Measurements from ENCODE around the gene CCDC97.

CCDC97 gene

DNA sequence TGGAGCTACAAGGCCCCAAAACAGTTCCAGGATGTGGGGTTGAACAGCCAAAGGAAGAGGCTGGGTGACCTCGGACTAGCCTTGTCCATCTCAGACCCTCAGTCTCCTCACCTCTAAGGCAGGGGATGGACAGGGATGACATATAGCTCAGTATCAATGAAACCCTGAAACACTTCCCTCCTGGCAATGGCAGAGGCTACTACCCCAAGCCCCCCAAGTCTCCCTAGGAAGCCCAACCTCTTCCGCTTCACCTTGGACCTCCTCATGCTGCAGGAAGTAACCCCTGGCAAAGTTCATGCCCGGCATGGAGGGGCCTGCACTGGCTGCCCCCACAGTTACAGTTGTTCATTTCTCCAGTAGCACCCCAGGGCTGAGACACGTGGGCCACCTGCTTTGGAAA is 10.6 kb downstream of the CCDC97 start:
- no peak for FAIRE-seq

DNA sequence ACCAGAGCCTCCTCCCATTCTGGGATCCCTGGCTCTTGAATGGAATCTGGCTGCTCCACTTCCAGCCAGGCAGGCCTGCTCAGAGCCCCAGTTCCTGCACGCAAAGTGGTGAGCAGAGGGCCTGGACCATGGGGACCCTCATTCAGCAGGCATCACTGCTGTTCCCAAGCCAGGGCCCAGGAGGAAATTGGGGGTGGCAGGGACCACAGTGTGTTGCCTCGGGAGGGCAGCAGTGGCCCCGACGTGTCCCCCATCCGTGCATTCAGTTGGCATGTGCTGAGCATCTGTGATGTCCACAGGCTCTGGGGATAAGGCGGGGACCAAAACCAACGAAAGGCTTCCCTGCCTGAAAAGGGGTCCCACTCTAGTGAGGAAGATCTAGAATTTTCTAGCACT is 11.2 kb downstream of the CCDC97 start:
- FAIRE-seq = no peak

DNA sequence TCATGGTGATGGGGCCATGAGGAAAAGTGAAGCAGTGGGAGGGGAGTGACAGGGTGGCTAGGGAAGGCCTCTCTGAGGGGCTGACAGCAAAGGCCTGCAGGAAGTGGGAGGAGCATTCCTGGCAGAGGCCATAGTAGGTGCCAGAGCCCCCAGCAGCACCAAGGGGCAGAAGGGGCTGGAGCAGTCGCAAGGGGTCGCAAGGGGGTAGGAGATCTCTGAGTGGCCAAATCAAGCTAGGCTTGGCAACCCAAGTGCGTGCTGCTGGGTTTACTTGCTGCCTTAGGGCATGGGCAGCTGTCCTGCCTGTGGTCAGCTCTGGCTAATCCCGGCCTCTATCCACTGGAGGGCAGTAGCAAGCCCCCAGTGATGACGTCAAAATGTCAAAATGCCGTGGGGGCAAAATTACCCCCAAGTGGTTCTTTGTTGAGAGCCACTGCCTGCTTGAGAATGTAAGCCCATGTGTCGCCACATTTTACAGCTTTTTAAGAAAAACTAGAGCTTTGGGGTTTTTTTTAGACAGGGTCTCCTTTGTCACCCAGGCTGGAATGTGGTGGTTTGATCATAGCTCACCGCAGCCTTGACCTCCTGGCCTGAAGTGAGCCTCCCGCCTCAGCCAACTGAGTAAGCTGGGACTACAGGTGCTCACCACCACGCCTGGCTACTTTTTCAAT is 11.8 kb downstream of the CCDC97 start:
- no peak for FAIRE-seq

DNA sequence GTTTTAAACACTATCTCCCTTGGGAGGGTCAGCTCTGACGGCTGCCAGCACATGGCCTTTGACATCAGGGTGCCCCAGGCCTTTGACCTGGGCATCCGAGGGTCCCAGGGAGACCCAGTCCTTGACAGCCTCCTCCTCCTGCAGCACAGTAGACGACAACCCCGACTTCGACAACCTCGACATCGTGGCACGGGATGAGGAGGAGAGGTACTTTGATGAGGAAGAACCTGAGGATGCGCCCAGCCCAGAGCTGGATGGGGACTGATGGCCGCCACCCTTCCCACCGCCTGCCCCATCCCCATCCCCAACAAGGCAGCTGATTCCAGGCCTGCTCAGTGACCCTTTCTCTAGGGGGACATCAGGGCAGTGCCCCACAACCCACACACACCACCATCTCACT is 12.5 kb downstream of the CCDC97 start:
- no peak for FAIRE-seq

DNA sequence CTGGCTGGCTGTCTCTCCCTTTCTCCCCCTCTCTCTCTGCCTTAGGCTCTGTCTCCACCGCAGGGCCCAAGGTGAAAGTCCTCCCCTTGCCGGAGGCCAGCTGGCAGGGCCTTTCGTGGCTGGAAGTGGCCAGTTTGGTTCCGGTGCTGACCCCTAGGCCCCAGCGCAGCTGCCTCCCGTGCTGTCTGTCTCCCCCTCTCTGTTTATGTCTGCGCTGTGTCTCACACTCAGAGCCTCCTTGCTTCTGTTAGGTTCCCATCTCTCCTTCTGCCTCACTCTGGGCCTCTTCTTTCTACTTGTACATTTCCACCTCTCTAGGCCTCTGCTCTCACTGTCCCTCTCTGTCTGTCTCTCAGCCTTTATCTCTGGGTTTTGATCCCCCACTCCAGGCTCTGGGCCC is 13.1 kb downstream of the CCDC97 start:
- no peak for FAIRE-seq

DNA sequence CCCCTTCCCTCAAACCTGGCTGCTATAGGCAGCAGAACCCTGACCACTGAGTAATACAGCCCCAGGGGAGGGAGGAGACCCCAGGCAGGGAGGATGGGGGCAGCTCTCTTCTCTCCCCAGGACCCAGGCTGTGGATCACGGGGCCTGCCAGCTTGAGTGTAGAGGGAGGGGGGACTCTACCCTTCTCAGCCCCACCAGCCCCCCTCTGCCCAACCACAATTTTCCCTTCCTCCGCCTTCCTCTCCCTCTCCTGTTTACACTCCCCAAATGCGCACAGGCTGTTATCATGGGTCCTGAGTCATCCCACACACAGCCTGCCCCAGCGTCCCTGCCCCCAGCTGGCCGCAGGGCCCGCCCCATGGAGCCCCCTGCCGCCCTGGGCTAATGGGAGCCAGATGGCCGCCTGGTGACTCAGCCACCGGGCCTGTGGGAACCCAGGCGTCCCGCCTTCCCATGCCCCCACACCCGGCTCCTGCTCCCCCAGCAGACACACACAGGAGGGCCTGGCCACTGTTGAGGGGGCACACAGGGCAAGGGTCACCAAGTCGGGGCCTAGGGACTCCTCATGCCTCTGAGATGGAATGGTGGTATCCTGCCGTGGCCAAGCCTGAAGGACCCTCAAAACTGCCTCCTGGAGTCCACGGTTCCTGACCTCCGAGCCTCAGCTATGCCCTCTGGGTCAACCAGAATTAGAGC is 13.6 kb downstream of the CCDC97 start:
- FAIRE-seq = no peak

DNA sequence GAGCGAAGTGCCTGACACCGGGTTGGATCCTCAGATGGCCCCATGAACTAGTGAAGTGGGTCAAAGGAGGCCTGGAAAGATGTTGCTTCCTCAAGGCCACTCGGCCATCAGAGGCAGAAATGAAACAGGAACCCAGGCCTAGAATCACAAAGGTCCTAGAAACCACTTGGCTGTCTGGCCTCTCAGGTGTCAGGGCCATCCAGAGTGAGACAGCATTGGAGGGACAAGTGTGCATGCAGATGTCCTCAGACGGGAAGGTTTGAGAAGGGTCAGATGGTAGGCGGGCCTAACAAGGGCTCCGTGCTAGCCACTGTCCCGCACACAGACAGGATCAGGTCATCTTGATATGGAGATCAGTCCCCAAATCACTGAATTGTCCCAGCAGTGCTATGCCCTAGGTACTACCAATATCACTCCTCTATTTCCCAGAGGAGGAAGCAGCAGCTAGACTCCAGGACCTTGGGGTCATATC is 14.3 kb downstream of the CCDC97 start:
- FAIRE-seq = no peak

DNA sequence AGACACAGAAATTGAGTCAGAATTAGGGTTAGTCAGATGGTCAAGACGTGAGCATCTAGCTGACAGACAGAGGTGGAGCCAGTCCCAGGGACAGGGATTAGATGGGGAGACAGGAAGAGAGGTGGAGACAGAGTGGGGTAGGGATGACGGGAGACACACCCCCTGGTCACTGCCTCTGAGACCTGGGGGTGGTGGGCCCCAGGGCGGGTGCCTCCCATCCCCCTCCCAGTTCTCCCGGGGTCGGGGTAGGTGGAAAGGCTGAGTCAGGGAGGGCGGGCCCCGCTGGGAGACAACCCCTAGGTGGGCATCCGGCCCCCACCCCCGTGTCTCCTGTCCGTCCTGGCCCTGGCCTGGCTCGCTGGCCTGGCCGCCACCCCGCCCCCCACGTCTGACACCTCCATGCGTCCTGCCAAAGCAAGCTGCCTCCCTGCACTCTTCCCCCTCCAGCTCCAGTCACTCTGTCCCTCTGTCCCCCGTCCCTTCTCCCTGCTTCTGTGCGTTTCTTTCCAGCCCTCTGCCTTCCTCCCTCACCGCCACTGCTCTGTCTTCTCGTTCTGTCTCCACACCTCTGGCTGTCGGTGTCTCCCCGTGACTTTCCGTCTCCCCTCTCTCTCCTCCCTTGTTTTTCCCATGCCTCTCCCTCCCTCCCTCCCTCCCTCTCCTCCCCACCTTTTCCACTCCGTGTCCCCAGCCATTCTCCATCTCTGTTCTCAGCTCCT is 15.1 kb downstream of the CCDC97 start:
- FAIRE-seq = no peak

DNA sequence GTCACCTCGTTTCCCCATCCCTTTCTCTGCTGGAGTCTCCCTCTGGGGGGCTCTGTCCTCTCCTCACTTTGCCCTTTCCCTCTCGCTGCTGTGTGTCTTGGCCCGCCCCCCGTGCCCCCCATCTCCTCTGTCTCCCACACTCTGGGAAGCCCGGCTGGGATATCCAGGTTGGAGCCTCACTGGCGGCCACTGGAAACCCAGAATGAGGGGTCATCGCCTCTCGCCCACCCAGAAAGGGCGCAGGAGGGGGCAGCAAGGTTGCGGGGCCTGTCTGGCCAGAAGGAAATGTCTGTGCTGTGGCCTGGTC is 15.6 kb downstream of the CCDC97 start:
- no peak for FAIRE-seq

DNA sequence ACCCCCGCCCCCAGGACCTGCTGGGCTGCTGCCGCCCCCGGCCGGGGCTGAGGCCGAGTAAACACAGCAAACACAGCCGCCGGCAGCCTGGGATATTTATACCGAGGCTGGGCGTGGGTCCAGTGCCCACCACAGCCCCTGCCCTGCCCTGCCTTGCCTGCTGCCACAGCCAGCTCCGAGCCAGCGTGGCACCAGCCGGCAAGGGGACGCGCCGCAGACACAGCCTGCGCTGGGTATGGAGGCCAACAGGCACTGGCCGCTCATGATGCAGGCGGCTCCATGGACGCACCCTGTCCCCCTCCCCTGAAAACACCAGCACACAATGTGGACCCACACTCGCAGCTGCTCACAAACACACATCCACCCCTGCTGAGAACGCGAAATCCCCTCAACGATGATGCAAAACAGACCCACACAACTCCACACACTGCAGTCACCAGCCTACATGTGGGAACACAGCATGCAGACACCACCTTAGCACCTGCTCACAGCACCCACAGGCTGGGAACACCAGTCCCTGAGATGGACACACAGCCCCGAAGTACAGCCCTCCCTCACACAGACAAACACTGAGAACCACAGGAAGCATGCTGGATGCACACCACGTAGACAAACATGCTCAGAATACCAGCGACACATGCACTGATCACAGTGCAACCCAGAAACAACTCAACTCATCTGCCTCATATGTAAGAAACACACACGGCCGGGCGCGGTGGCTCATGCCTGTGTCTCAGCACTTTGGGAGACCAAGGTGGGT is 16.2 kb downstream of the CCDC97 start:
- FAIRE-seq = no peak

DNA sequence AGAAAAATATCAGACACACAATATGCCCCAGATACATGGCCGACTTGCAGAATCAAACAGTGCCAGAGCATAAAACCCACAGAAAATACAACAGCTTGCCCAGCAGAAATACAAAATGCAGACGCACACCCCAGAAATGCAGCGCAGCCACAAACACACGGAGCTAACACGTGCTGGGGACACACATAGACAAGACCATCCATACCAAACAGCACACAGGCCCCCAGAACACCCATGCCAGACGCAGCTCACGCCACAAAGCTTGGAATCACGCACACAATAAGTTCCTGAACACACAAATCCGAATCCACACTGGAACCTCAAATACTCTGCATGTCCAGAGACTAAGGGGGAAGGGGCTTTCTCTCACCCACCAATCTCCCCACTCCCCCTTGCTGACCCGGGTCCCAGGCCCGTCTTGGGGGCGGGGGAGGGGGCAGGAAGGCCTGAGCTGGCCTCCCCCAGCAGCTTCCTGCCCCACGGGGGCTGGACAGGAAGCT is 17.2 kb downstream of the CCDC97 start:
- no peak for FAIRE-seq

DNA sequence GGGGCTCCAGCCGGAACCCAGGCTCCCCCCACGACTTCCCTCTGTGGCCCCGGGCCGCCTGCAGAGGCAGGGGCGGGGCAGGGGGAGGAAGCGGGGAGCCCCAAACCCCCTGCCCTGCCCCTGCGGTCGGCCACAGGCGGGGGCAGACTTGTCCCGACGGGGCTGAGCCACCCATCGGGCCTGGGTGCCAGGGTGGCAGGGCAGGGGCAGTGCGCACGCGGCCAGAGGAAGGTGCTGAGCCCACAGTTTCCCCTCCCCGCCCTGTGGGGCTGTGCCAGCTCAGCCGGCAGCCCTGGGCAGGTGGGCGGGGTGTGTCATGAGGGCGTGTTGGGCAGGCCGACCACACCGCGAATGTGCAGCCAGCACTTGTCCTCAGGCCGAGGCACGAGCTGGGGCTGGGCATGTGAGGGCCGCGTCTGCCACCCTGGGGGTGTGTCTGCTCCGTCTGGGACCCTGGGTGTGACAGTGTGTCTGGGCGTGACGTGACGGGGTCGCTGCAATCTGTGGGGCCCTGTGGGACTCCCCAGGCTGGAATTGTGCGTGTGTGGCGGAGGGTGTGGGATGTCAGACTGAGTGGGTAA is 17.7 kb downstream of the CCDC97 start:
- no peak for FAIRE-seq

DNA sequence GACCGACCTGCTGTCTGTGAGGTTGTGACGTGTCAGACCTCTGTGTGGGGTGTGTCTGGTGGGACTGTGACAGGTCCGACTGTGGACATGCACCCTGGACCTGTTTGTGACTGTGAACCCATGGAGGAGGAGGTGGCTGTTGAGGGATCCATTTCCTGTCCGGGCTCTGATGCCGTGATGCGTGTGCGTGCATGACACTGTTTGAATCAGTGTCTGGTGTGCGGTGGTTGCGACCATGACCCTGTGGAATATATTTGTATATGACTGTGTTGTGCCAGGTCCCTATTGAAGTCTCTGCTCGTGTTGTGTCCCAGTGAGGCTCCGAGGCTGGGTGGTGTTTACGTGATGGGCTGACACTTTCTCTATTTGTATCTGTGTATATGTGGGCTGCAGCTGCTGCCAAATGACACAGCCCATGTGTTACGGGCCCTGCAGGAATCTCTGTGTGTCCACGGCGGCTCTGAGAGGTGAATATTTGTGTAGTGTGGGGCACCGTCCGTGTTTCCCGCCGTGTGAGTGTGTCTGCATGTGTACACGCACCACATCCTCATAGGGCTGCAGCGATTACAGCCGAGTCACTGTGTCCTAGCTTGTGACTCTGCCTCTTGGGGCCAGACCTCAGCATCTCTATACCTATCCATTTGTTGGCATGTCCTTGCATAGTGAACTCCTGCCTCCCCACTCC is 18.3 kb downstream of the CCDC97 start:
- FAIRE-seq = no peak

DNA sequence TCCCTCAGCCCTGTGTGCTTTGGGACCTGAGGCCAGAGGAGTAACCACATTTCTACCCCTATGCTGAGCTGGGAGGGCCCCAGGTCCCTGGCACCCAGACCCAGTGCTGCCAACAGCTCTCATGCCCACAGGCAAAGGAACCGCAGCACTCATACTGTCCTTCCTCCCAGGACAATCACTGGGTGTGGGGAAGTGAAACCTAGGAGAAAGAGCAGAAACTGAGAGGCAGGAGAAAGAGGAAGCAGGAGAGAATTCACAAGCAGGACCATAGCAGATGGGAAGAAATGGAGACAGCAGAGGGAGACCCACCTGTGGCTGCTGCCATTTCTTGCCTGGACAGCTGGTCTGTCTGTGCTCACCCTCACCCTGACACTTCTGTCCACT is 18.9 kb downstream of the CCDC97 start:
- FAIRE-seq = no peak

DNA sequence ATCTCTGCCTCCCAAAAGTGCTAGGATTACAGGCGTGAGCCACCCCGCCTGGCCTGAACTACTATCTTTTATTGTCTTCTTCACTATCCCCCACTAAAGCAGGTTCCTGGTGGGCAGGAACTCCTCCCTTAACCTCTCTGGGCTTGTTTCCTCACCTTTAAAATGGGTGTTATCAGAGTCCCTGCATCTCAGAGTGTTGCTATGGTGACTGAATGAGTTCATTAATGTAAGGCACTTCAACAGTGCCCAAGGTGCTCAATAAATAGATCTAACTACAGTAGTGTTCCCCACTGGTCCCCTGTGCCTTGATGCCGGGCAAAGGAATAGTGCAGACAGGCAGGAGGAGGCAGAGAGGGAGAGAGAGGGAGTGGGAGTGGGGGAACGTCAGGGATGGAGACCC is 20.5 kb downstream of the CCDC97 start:
- FAIRE-seq = no peak

DNA sequence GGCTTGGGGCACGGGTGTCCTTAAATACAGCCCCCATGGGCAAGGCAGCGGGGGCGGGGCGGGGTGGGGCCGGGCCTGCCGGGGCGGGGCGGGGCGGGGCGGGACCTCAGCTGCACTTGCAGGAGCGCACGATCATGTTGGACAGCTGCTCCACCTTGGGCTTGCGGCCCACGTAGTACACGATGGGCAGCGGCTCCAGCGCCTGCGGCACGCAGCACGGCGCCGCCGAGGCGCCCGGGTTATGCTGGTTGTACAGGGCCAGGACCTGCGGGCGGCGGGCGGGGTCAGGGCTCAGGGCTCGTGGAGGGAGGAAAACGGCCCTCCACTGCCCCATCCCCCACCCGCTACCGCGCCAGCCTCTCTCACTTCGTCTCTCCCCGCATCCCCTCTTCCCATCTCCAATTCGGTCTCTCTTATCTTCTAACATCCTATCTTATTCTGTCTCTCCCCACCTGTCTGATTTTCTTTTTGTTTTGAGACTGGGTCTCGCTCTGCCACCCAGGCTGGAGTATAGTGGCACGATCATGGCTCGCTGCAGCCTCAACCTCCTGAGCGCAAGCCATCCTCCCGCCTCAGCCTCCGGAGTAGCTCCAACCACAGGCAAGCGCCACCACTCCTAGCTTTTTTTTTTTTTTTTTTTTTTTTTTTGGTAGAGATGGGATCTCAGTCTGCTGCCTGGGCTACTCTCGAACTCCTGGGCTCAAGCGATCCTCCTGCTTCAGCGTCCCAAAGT is 21.1 kb downstream of the CCDC97 start:
- no peak for FAIRE-seq

DNA sequence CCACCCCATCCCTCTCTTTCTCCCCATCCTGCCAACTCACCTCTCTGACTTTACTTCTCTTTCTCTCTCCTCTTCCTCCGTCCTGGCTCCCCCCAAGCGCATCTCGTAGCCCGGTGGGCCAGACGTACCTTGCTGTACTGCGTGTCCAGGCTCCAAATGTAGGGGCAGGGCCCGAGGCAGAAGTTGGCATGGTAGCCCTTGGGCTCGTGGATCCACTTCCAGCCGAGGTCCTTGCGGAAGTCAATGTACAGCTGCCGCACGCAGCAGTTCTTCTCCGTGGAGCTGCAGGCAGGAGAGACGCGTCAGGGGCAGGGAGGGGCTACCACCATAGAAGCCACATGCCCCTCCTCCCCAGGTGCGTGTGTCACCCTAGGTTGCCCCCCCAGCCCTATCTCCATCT is 22.0 kb downstream of the CCDC97 start:
- FAIRE-seq = no peak

DNA sequence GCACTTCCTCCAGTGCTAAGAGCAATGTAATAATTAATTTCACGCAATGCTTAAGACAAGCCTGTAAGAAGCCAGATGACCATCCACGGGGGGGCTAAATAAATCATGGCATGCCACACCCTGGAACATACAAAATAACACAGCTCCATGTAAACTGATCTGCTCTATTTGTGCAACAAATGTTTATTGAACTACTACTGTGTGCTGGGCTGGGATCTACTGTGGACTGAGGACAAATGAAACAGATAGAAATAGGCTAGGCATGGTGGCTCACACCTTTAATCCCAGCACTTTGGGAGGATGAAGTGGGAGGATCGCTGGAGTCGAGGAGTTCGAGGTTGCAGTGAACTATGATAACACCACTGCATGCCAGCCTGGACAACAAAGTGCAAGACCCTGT is 22.5 kb downstream of the CCDC97 start:
- FAIRE-seq = no peak

DNA sequence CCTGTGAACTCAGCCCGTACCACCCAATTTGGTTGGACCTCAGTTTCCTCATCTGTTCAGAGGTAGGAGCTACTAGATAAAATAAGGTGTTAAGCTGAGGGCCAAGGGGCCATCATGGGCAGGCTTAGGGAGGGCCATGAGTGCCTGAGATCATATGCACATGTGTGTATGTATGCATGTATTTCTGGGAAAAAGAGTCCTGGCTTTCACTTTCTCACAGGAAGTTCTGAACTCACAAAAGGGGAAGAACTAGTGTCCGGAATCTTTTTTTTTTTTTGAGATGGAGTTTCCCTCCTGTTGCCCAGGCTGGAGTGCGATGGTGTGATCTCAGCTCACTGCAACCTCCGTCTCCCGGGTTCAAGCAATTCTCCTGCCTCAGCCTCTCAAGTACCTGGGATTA is 24.8 kb downstream of the CCDC97 start:
- FAIRE-seq = no peak

DNA sequence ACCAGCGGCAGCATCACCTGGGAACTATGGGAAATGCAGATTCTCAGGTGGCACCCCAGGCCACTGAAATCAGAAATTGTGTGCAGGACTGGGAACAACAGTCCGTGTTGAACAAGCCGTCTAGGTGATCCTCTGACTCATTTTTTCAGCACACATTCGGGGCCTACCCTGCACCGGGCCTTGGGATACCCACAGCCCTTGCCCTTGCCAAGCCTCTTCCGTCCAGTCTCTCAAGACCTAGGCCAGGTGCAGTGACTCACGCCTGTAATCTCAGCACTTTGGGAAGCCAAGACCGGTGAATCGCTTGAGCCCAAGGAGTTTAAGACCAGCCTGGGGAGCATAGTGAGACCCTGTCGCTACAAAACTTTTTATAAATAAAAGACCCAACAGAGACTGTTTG is 25.5 kb downstream of the CCDC97 start:
- FAIRE-seq = no peak

DNA sequence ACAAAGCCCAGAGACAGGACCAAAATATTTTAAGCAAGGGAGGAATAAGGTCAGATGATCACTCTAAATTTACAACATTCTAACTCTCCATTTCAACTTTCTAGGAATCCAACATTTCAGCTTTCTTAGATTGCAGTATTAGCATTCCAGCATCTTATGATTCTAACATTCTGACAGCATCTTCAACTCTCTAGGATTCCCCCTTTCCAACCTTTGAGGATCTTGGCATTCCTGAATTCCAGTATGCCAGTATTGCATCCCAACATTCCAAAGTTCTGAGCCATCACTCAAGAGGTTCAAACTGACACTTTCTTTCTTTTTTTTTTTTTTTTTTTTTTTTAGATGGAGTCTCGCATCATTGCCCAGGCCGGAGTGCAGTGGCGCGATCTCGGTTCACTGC is 30.0 kb downstream of the CCDC97 start:
- no peak for FAIRE-seq

All from islet of Langerhans (tissue), 1 donor.